D721Med (cell line): ENCODE data around the gene DRC3.

Experiments used
- DNase-seq: peaks from one replicate; pipeline ENCODE4 v3.0.0; 2011; ENCODE audit warnings: low spot score; ENCODE audit not compliant: insufficient read length
- FAIRE-seq: peaks from 2 replicates; lab custom pipeline; 2011; peaks lifted over from hg19 to GRCh38; lab: Jason Lieb, UNC
- CTCF ChIP-seq: IDR thresholded peaks from 2 replicates; pipeline ENCODE4 v1.5.1; 2012; ENCODE audit warnings: mild to moderate bottlenecking, control low read depth; ENCODE audit not compliant: insufficient read depth; ENCODE audit errors: missing control alignments

Gene DRC3

GRCh38 chr17:17959520-17960361 is 12.9 kb upstream of the DRC3 start:
- DNase-seq, result no peak
- no peak for TF ChIP-seq CTCF
- no peak for FAIRE-seq

- FAIRE-seq (no peak), DNase-seq (no peak)
- TF ChIP-seq CTCF, result no peak
These were observed 12.1 kb upstream of the DRC3 start for GRCh38 chr17:17960500-17961030.

GRCh38 chr17:17963066-17963465 is 9.6 kb upstream of the DRC3 start:
- no peak for TF ChIP-seq CTCF
- DNase-seq, result no peak
- FAIRE-seq, result no peak

GRCh38 chr17:17963694-17964436 is 8.8 kb upstream of the DRC3 start:
- DNase-seq (no peak), FAIRE-seq (no peak)
- no peak for TF ChIP-seq CTCF

GRCh38 chr17:17964710-17965109 is 8.0 kb upstream of the DRC3 start:
- TF ChIP-seq CTCF, result no peak
- no peak for FAIRE-seq
- DNase-seq, result no peak

- no peak for TF ChIP-seq CTCF
- DNase-seq (no peak), FAIRE-seq (no peak)
These were observed 7.4 kb upstream of the DRC3 start for GRCh38 chr17:17965152-17965721.
